Keratinocyte (primary cell): ENCODE measurements around the gene GJC1.

Experiments used
- EZH2 ChIP-seq: IDR thresholded peaks from one replicate; pipeline ENCODE4 v1.6.1; 2012; ENCODE audit warnings: inconsistent platforms, mild to moderate bottlenecking, low read length, moderate library complexity
- TF ChIP-seq, protein P1 (sequence below), 3 experiments: IDR thresholded peaks in 1 of 3; conservative IDR thresholded peaks in 1 of 3; optimal IDR thresholded peaks in 1 of 3; 2 replicates in 2 of 3; 3 replicates in 1 of 3; pipeline versions ENCODE3 to v1.5.1; 2011; ENCODE audit warnings: low read length in 3 of 3, mild to moderate bottlenecking in 3 of 3, moderate library complexity in 2 of 3, control low read depth in 1 of 3, inconsistent platforms in 1 of 3; ENCODE audit not compliant: insufficient read depth in 2 of 3; ENCODE audit errors: extremely low read depth in 1 of 3

DNA sequence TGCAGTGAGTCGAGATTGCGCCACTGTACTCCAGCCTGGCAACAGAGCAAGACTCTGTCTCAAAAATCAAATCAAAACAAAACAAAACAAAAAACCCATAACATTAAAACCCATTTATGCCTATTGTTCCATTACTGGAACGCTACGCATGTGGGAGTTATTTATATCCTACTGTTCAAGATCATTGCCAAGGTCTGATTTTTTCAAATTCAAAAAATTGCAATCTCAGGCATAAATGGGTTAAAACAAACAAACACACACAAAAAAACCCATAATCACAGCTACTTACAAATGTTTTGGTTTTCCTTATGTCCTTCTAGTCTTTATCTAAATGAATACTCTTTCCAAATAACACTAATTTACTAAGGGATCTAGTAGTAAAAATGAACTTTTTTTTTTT, 17.8 kb downstream of the GJC1 start:
- TF ChIP-seq, protein P1, sequence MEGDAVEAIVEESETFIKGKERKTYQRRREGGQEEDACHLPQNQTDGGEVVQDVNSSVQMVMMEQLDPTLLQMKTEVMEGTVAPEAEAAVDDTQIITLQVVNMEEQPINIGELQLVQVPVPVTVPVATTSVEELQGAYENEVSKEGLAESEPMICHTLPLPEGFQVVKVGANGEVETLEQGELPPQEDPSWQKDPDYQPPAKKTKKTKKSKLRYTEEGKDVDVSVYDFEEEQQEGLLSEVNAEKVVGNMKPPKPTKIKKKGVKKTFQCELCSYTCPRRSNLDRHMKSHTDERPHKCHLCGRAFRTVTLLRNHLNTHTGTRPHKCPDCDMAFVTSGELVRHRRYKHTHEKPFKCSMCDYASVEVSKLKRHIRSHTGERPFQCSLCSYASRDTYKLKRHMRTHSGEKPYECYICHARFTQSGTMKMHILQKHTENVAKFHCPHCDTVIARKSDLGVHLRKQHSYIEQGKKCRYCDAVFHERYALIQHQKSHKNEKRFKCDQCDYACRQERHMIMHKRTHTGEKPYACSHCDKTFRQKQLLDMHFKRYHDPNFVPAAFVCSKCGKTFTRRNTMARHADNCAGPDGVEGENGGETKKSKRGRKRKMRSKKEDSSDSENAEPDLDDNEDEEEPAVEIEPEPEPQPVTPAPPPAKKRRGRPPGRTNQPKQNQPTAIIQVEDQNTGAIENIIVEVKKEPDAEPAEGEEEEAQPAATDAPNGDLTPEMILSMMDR (optimal IDR thresholded peaks at IDR 0.05 in 1 of 3, IDR thresholded peaks at IDR 0.05 in 1 of 3, conservative IDR thresholded peaks at IDR 0.05 in 1 of 3; ENCODE audit: extremely low read depth in 1 of 3, insufficient read depth in 2 of 3, low read length in 3 of 3), result no peak
- no peak for TF ChIP-seq EZH2
